K562 (cell line): ENCODE measurements around the gene CTF1. TPM values are rescaled to one million over a fixed set of nuclear protein-coding genes. Genes with fewer than 3 reads are reported as not detected.

Experiments used
- ARNT ChIP-seq, 2 experiments: fragments of 450-650 bp; IDR thresholded peaks; 2 replicates each; pipeline ENCODE4 v1.6.1; 2016; ENCODE audit warnings: mild to moderate bottlenecking in 1 of 2
- ATF2 ChIP-seq: sonication (generic); formaldehyde crosslinking; IDR thresholded peaks from 2 replicates; pipeline ENCODE4 v1.8.1; 2022; ENCODE audit warnings: missing genetic modification reagents
- E2F1 ChIP-seq: sonication (generic); formaldehyde crosslinking; IDR thresholded peaks from 2 replicates; pipeline ENCODE4 v1.8.1; 2023; ENCODE audit warnings: mild to moderate bottlenecking, missing genetic modification reagents, moderate library complexity
- E2F5 ChIP-seq: sonication (generic); formaldehyde crosslinking; IDR thresholded peaks from 2 replicates; pipeline ENCODE4 v1.8.0; 2022; ENCODE audit warnings: mild to moderate bottlenecking, missing genetic modification reagents
- E2F6 ChIP-seq, 2 experiments: IDR thresholded peaks; 2 replicates each; pipeline ENCODE4 v1.6.1; 2011; ENCODE audit warnings: borderline replicate concordance in 1 of 2, control low read depth in 1 of 2, low read depth in 1 of 2, low read length in 1 of 2, mild to moderate bottlenecking in 1 of 2, mixed read lengths in 1 of 2, moderate library complexity in 1 of 2; ENCODE audit not compliant: insufficient read depth in 1 of 2, insufficient read length in 1 of 2, poor library complexity in 1 of 2, severe bottlenecking in 1 of 2; ENCODE audit errors: extremely low read depth in 1 of 2
- ELF2 ChIP-seq: fragments of 250-450 bp; sonication (Bioruptor Pico); IDR thresholded peaks from 2 replicates; pipeline ENCODE4 v1.5.0; 2021; ENCODE audit warnings: mild to moderate bottlenecking
- HDAC3 ChIP-seq: fragments of 450-650 bp; IDR thresholded peaks from 2 replicates; pipeline ENCODE4 v1.6.1; 2018; ENCODE audit warnings: borderline replicate concordance, mild to moderate bottlenecking, moderate library complexity; ENCODE audit not compliant: partially characterized antibody
- HMG20A ChIP-seq: fragments of 450-650 bp; formaldehyde crosslinking; conservative IDR thresholded peaks from 2 replicates; pipeline ENCODE4 v1.4.0; 2020; ENCODE audit warnings: mild to moderate bottlenecking, mixed read lengths
- HMG20B ChIP-seq: fragments of 250-450 bp; sonication (Bioruptor Pico); IDR thresholded peaks from 2 replicates; pipeline ENCODE4 v1.5.0; 2021; ENCODE audit warnings: mild to moderate bottlenecking
- HSF4 ChIP-seq: fragments of 250-450 bp; sonication (Bioruptor Pico); IDR thresholded peaks from 2 replicates; pipeline ENCODE4 v2.1.2; 2022; ENCODE audit warnings: mild to moderate bottlenecking, moderate library complexity, borderline replicate concordance
- ILK ChIP-seq: fragments of 450-650 bp; IDR thresholded peaks from 2 replicates; pipeline ENCODE4 v1.6.1; 2016; ENCODE audit warnings: missing genetic modification characterization, low read depth, mild to moderate bottlenecking, missing compliant biosample characterization, moderate library complexity, borderline replicate concordance
- L3MBTL2 ChIP-seq: fragments of 450-650 bp; IDR thresholded peaks from 2 replicates; pipeline ENCODE4 v1.6.1; 2016; ENCODE audit warnings: mild to moderate bottlenecking, moderate library complexity
- MYC ChIP-seq, 2 experiments: fragments of 250-450 bp in 1 of 2; sonication (Bioruptor Pico) in 1 of 2; IDR thresholded peaks; 2 replicates each; pipeline versions ENCODE4 v1.5.1 to v1.6.1; 2012 to 2021; ENCODE audit warnings: low read depth in 2 of 2, borderline replicate concordance in 1 of 2, improper control_type of control experiment in 1 of 2, low read length in 1 of 2, mild to moderate bottlenecking in 1 of 2, moderate library complexity in 1 of 2
- NFRKB ChIP-seq: fragments of 450-650 bp; IDR thresholded peaks from 2 replicates; pipeline ENCODE4 v1.6.1; 2016; ENCODE audit warnings: low read depth
- PURB ChIP-seq: sonication (generic); formaldehyde crosslinking; IDR thresholded peaks from 2 replicates; pipeline ENCODE4 v1.9.0; 2021; ENCODE audit warnings: low read depth, mild to moderate bottlenecking, missing genetic modification reagents
- SRSF1 ChIP-seq: fragments of 200-400 bp; formaldehyde crosslinking; IDR thresholded peaks from 2 replicates; pipeline ENCODE4 v1.6.1; 2017; ENCODE audit warnings: mild to moderate bottlenecking, low read depth, low read length, moderate library complexity
- ZHX1 ChIP-seq: fragments of 150-350 bp; conservative IDR thresholded peaks from 2 replicates; pipeline ENCODE4 v1.6.1; 2014; ENCODE audit warnings: low read length
- ZNF217 ChIP-seq: sonication (generic); formaldehyde crosslinking; IDR thresholded peaks from 2 replicates; pipeline ENCODE4 v1.8.0; 2022; ENCODE audit warnings: mild to moderate bottlenecking, missing genetic modification reagents
- ZNF274 ChIP-seq: IDR thresholded peaks from 2 replicates; pipeline ENCODE4 v1.6.1; 2011; ENCODE audit warnings: low read depth, mild to moderate bottlenecking, low read length, moderate library complexity, borderline replicate concordance
- ZNF79 ChIP-seq: fragments of 250-450 bp; sonication (Bioruptor Pico); IDR thresholded peaks from 2 replicates; pipeline ENCODE4 v1.4.0; 2020; ENCODE audit warnings: low read depth, mild to moderate bottlenecking, moderate library complexity
- polyA plus RNA-seq, 8 experiments: library from polyadenylated mRNA; depleted of rRNA in 4 of 8; stranded (reverse) in 5 of 8; unstranded in 3 of 8; fragments of >200 nt; fragmentation: Nextera tagmentation in 2 of 8; fragmentation: Illumina TruSeq in 1 of 8; extraction: Ambion mirVana in 2 of 8; extraction: Trizol in 1 of 8; gene quantifications; 2 replicates each; pipeline versions ENCODE4 v1.2.1 to v1.2.3, GENCODE V29; 2011 to 2014; ENCODE audit warnings: inconsistent platforms in 1 of 8, missing spikeins in 1 of 8
- total RNA-seq, 7 experiments: library from RNA; depleted of rRNA in 6 of 7; stranded (reverse); fragments of >200 nt in 6 of 7; fragmentation: Illumina TruSeq in 2 of 7; extraction: Trizol in 2 of 7; gene quantifications; 2 replicates each; pipeline versions ENCODE4 v1.2.1 to v1.2.3, GENCODE V29; 2011 to 2021; ENCODE audit warnings: low replicate concordance in 1 of 7

Gene CTF1
- total and polyA plus RNA-seq, 9 of the 15 experiments (the other 6 are each of a cell fraction or from before 2014, with no cell fraction given) = 0.24 to 2.5 (median 0.44) TPM

- TF ChIP-seq E2F1 = no peak
- TF ChIP-seq E2F5 (CRISPR knock-in tag) = no peak
- no peak for TF ChIP-seq ZNF274
- TF ChIP-seq NFRKB = peak; percentile 98
- no peak for TF ChIP-seq PURB (CRISPR knock-in tag)
- no peak for TF ChIP-seq ILK (tag)
- no peak for TF ChIP-seq ZNF217 (CRISPR knock-in tag)
- no peak for TF ChIP-seq ATF2
- no peak for TF ChIP-seq SRSF1
- no peak for TF ChIP-seq E2F6 (IDR thresholded peaks at IDR 0.05; ENCODE audit: borderline replicate concordance in 1 of 2, extremely low read depth in 1 of 2, insufficient read depth in 1 of 2, insufficient read length in 1 of 2, low read depth in 1 of 2, low read length in 1 of 2, poor library complexity in 1 of 2, severe bottlenecking in 1 of 2)
- no peak for TF ChIP-seq HMG20B (CRISPR knock-in tag)
- no peak for TF ChIP-seq HSF4 (CRISPR knock-in tag)
- peak in 1 of 2 experiments; percentile 73; a peak in 1 of 4 replicates for TF ChIP-seq ARNT (IDR thresholded peaks at IDR 0.05)
- peak; percentile 59; the same call in 1 of the 2 replicates for TF ChIP-seq ZHX1
- TF ChIP-seq HMG20A (CRISPR knock-in tag) = no peak
- TF ChIP-seq ELF2 (CRISPR knock-in tag) = no peak
- no peak for TF ChIP-seq HDAC3
- peak; percentile 57; the same call in 1 of the 2 replicates for TF ChIP-seq MYC (IDR thresholded peaks at IDR 0.05; ENCODE audit: low read depth, low read length)
- no peak for TF ChIP-seq MYC (CRISPR knock-in tag; IDR thresholded peaks at IDR 0.05; ENCODE audit: borderline replicate concordance, low read depth)
- 0 out of 2 replicates have a peak, but pooled peaks have one; percentile 50 for TF ChIP-seq ZNF79 (CRISPR knock-in tag)
- TF ChIP-seq L3MBTL2 = peak; percentile 27; the same call in 1 of the 2 replicates
Measured at GRCh38 chr16:30922960-30923535, 26.6 kb downstream of the CTF1 start (continued).
